Stimulated activated CD4-positive, alpha-beta T cell treated with anti-CD3 and anti-CD28 coated beads, Interleukin-12 subunit alpha, Interleukin-12 subunit beta, amount 100 ng/mL, for 48 hours (primary cell): ENCODE measurements around the gene VSTM2B.

Source experiments
- DNase-seq, 3 donors: peaks; one replicate each; pipeline ENCODE4 v3.0.0-alpha.2; 2020; ENCODE audit warnings: low read depth in 2 of 3, low spot score in 1 of 3

The VSTM2B gene

DNA sequence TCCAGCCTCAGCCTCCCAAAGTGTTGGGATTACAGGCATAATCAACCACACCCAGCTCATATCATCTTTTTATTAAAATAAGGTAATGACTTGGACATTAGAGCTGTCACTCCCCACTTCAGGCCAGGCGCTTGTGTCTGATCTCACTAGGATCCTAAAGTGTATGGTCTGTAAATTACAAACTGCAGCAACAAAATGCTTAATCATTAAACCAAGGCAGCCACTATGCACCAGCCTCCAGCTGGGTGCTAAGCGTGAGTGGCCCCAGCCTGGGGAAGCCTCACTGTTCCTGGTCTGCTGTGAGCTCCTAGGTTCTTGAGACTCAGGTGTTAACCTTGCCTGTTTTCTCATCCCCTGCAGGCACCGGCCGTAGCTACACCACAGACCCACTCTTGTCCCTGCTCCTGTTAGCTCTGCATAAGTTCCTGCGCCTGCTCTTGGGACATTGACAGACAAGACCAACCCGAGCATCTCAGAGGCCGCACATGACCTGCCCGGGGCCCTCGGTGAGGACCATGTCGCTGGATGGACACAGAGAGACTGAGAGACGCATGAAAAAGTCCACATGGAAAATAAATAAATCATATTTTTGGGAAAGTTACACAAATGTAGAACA is 37.8 kb downstream of the VSTM2B start:
- no peak for DNase-seq

GRCh38 chr19:29564574-29565005 is 38.8 kb downstream of the VSTM2B start:
- DNase-seq, result no peak

- DNase-seq, result no peak
Observed at GRCh38 chr19:29565171-29565570, 39.4 kb downstream of the VSTM2B start.

DNA sequence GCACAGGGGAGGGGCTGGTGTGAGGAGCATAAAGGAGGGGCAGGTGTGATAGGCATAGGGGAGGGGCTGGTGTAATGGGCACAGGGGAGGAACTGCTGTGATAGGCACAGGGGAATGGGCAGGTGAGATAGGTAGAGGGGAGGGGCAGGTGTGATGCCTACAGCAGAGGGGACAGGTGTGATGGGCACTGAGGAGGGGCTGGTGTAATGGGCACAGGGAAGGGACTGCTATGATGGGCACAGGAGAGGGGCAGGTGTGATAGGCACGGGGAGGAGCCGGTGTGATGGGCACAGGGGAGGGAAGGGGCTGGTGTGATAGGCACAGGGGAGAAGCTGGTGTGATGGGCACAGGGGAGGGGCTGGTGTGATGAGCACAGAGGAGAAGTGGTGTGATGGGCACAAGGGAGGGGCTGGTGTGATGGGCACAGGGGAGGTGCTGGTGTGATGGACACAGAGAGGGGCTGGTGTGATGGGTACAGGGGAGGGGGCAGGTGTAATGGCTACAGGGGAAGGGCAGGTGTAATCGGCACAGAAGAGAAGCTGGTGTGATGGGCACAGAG is 40.8 kb downstream of the VSTM2B start:
- no peak for DNase-seq

- no peak for DNase-seq
Observed at GRCh38 chr19:29567366-29567915, 41.6 kb downstream of the VSTM2B start.

- no peak for DNase-seq
Observed at GRCh38 chr19:29568036-29569025, 42.5 kb downstream of the VSTM2B start.

DNA sequence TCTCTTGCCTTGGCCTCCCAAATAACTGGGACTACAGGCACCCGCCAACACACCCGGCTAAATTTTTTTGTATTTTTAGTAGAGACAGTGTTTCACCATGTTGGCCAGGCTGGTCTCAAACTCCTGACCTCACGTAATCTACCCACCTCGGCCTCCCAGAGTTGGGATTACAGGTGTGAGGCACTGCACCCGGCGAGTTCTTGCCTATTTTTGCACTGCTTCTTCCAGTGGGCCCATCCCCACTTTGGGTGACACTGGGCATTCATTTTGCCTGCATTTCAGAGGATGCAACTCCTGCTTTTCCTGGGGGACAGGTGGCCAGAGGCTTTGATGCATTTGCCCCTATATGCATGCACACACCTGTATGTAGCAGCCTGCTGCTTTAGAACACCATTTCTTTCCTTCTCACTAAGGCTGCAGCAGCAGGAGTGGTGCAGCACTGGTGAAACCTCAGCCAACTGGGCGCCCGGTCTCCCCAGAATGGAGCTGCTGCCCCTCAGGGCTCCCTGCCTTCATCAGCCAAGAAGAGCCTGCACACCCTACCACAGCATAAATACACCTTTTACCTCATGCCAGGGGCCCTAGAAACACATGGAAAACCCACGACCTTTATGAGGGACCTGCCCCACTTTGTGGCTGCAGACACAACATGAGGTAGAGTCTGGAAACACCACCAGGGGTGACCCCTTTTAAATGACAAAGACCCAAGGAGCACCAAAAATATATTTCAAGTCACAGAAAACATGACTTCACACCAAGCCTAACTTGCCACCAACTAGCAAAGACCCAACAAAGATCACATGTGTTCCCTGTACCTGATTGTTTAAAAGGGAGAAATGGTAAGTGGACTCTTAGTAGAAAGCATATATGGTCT is 43.5 kb downstream of the VSTM2B start:
- no peak for DNase-seq

DNA sequence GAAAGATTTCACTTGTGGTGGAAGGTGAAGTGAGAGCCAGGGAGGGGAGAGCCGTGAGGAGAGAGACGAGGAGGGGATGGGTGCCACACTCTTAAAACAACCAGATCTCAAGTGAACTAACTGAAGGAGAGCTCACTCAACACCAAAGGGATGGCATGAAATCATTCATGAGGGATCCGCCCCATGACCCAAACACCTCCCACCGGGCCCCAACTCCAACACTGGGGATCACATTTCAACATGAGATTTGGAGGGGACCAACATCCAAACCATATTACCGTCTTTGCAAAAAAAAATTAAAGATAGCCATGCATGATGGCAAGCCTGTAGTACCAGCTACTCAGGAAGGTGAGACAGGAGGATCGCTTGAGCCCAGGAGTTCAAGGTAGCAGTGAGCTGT is 45.4 kb downstream of the VSTM2B start:
- DNase-seq, result no peak

DNA sequence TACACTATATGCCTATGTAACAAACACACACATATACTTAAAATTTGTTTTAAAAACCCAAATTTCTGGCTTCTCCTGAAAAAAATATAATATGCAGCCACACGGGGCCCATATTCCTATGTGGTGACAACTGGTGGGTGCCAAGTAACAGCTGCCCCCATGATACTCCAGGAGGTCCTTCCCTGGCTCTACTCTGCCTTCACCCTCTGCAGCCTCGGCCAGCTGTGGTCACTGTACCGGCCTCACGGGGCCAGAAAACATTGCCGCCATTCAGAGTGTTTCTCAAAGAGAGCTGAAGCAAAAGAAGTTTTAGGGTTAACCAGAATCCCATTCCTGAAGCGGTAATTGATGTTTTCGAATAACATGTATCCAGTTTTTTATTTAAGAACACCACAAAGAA is 47.7 kb downstream of the VSTM2B start:
- DNase-seq, result no peak

GRCh38 chr19:29574510-29574909 is 48.7 kb downstream of the VSTM2B start:
- DNase-seq, result no peak

DNA sequence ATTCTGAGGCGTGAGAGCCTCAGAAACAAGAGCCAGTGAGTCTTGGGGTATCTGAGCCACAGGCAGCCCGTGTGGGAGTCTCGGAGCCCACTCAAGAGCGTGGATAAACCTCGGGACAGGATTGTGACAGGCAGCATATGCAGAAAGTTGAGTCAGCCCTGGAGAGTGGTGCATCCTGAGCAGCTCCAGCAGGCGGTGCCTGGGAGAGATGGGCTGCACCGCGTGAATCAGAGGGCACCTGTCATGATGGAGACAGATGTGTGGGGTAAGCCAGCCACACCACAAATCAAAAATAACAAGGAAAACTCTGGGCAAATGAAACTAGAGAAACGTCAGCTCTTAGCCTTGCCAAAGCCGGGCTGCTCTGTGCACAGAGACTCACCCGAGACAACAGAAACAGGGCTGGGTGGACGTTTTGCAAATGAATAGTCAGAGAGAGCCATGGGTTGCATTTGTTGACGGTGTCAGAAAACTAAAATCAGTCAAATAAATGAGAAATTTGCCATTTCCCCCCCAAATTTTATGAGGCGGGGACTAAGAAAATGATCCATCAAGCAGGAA is 50.3 kb downstream of the VSTM2B start:
- DNase-seq, result no peak

DNA sequence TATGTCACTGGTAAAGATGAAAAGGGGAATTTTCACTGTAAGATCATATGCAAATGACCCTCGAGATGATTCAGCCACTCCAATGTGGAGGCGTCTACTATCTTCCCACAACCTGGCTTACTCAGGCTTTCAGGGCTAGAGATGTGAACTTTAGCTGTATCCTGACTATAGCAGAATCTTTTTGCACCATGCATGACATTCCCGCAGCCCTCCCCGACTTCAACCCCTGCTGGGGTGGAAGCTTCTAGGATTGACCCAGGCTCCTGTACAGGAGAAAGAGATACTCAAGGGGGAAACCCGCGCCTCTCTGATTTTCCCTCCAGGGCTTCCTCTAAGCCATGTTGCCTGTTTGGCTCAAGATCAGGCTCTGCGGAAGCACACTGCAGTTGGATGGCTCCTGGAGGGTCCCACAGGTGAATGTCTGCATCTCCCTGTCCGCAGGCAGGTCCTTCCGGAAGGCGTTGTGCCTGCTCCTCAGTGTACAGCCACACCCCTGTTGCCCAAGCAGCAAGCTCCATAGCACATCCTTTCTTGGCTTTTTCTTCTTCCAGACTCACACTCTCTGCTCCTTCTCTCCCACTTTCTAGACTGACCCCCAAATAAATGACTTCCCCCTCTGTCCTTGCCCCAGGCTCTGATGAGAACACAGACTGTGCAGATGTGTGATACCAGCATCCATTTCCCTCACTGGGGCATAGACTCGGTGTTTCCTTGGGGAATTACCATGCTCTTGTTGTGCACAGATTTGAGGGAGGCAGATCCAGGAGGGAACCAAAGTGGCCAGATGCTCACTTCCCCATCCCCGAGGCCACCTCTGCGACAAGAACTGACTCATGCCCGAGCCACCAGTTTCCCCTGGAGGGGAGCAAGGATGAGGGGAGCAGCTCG is 51.2 kb downstream of the VSTM2B start:
- peak in 1 of 3 donors; percentile 49 for DNase-seq

DNA sequence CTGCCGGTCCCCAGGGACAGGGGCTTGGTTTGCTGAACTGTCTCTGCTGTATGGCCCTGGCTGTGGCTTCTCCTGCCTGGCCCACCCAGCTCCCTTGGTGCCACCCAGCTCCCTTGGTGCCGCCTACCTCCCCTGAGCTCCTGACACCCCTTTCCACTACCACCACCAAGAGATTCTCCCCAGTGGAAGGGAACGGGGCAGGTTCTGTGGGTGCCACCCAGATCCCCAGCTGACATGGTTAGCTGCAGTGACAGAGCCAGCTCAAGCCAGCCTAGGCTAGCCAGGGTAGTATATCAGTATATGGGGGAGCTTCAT is 51.8 kb downstream of the VSTM2B start:
- DNase-seq, result no peak

- no peak for DNase-seq
Observed at GRCh38 chr19:29578349-29578748, 52.6 kb downstream of the VSTM2B start.

GRCh38 chr19:29579308-29579910 is 53.6 kb downstream of the VSTM2B start:
- DNase-seq, result no peak

GRCh38 chr19:29581398-29581797 is 55.6 kb downstream of the VSTM2B start:
- no peak for DNase-seq

- no peak for DNase-seq
Observed at GRCh38 chr19:29583196-29583999, 57.6 kb downstream of the VSTM2B start.

- no peak for DNase-seq
Observed at GRCh38 chr19:29586401-29586800, 60.6 kb downstream of the VSTM2B start.
